Smooth muscle cell (in vitro differentiated cells): ENCODE data around the gene CASD1. TPM values are rescaled to one million over a fixed set of nuclear protein-coding genes. Genes with fewer than 3 reads are reported as not detected.

ENCODE experiments used
- DNase-seq: peaks from one replicate; lab custom pipeline; 2025; ENCODE audit not compliant: unreplicated experiment; lab: John Stamatoyannopoulos, UW
- H2AFZ ChIP-seq: fragments of 200-600 bp; sonication (generic); 2 replicates; pipeline ENCODE4 v1.6.0; 2016; ENCODE audit warnings: antibody characterized with exemption, low read depth, mild to moderate bottlenecking
- H3F3A ChIP-seq: fragments of 200-600 bp; sonication (generic); 2 replicates; pipeline ENCODE4 v1.6.0; 2017; ENCODE audit warnings: antibody characterized with exemption, low read depth
- H3K27ac ChIP-seq: fragments of 200-600 bp; sonication (generic); 2 replicates; pipeline ENCODE4 v1.5.1; 2016; ENCODE audit warnings: low read depth, mild to moderate bottlenecking
- H3K27me3 ChIP-seq: fragments of 200-600 bp; sonication (generic); 2 replicates; pipeline ENCODE4 v1.6.1; 2016; ENCODE audit warnings: low read depth, mild to moderate bottlenecking
- H3K36me3 ChIP-seq: fragments of 200-600 bp; sonication (generic); 2 replicates; pipeline ENCODE4 v1.5.1; 2016; ENCODE audit warnings: low read depth
- H3K4me1 ChIP-seq: fragments of 200-600 bp; sonication (generic); 2 replicates; pipeline ENCODE4 v1.5.1; 2016; ENCODE audit warnings: low read depth
- H3K4me2 ChIP-seq: fragments of 200-600 bp; sonication (generic); 2 replicates; pipeline ENCODE4 v1.6.0; 2016; ENCODE audit warnings: mild to moderate bottlenecking
- H3K4me3 ChIP-seq: fragments of 200-600 bp; sonication (generic); 2 replicates; pipeline ENCODE4 v1.5.1; 2016; ENCODE audit warnings: mild to moderate bottlenecking
- H3K79me2 ChIP-seq: fragments of 200-600 bp; sonication (generic); 2 replicates; pipeline ENCODE4 v1.6.0; 2016; ENCODE audit warnings: low read depth, mild to moderate bottlenecking
- H3K9ac ChIP-seq: fragments of 200-600 bp; sonication (generic); 2 replicates; pipeline ENCODE4 v1.6.0; 2016; ENCODE audit warnings: low read depth
- H3K9me3 ChIP-seq: fragments of 200-600 bp; sonication (generic); replicated peaks from 2 replicates; pipeline ENCODE4 v1.5.1; 2016; ENCODE audit warnings: low read depth
- H4K20me1 ChIP-seq: fragments of 200-600 bp; sonication (generic); 2 replicates; pipeline ENCODE4 v1.6.0; 2016; ENCODE audit warnings: low read depth
- WGBS: methylation state at CpG from one replicate; pipeline ENCODE4 v1.1.7; 2016; ENCODE audit warnings: low lambda C conversion rate; 5-methylcytosine and 5-hydroxymethylcytosine counted together
- polyA plus RNA-seq: library from polyadenylated mRNA; unstranded; fragments of >200 nt; fragmentation: Nextera tagmentation; extraction: Ambion mirVana; gene quantifications from 2 replicates; pipeline ENCODE4 v1.2.1, GENCODE V29; 2016
- total RNA-seq: library from RNA; depleted of rRNA; stranded (reverse); fragments of >200 nt; gene quantifications from 2 replicates; pipeline ENCODE4 v1.2.3, GENCODE V29; 2014
- TF ChIP-seq, protein P1 (sequence below): fragments of 200-600 bp; sonication (generic); IDR thresholded peaks from 2 replicates; pipeline ENCODE4 v1.5.1; 2017; ENCODE audit warnings: borderline replicate concordance, mild to moderate bottlenecking, antibody characterized with exemption; ENCODE audit not compliant: insufficient read depth, poor library complexity, severe bottlenecking

Gene CASD1
- total and polyA plus RNA-seq, 2 experiments from 2014 or later = 9.8 to 33.6 TPM

DNA sequence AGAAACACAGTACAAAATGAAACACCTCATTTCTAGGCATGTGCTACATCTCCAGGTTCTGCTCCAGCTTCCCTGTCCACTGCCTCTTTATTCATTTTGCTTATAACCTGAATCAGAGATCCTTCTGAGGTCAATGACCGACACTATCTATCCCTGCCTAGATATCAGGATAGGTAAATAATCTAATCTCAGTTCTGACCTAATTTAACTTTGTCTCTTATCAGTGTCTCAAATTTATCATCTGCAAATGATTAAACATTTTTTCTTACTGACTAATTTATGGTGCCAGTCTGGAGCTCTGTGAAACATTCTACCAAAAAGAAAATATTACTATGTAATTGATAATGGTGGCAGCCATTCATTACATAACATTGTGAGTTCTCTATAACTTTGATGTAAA is 85.3 kb downstream of the CASD1 start:
- Histone ChIP-seq H3K4me2 (no peak overlapping the region), H3K79me2 (no peaks in the 10 kb centered on the region), H3K9ac (no peak overlapping the region), H3K9me3 (no peaks in the 10 kb centered on the region), H3K27ac (no peak overlapping the region), H3K4me3 (no peak overlapping the region), H3K4me1 (peaks cover 27% of the 10 kb centered on the region), H2AFZ (no peak overlapping the region), H3F3A (no peaks in the 10 kb centered on the region), H3K27me3 (no peaks in the 10 kb centered on the region), H3K36me3 (no peaks in the 10 kb centered on the region), H4K20me1 (no peaks in the 10 kb centered on the region)
- no peak for DNase-seq
- 90% methylated on average over 1 of the region's 1 CpG for WGBS
- TF ChIP-seq, protein P1, sequence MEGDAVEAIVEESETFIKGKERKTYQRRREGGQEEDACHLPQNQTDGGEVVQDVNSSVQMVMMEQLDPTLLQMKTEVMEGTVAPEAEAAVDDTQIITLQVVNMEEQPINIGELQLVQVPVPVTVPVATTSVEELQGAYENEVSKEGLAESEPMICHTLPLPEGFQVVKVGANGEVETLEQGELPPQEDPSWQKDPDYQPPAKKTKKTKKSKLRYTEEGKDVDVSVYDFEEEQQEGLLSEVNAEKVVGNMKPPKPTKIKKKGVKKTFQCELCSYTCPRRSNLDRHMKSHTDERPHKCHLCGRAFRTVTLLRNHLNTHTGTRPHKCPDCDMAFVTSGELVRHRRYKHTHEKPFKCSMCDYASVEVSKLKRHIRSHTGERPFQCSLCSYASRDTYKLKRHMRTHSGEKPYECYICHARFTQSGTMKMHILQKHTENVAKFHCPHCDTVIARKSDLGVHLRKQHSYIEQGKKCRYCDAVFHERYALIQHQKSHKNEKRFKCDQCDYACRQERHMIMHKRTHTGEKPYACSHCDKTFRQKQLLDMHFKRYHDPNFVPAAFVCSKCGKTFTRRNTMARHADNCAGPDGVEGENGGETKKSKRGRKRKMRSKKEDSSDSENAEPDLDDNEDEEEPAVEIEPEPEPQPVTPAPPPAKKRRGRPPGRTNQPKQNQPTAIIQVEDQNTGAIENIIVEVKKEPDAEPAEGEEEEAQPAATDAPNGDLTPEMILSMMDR = no peak

DNA sequence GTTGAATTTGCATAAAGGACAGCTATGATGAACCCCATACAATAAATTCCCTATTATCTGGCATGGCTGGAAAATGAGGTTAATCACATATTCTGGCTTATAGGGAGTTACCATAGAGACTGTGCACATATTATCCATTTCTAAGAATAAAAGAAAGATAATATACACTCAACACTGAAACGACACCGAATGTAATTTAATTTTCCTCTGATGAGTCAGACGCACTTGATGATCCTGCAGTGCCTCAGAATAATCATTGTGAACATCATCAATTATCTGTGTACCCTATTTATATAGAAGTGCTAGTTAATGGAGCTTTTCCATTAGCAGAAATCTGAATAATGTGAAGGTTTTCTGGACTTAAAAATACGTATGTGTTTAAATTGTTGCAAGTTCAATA is 86.1 kb downstream of the CASD1 start:
- H3K4me3 ChIP-seq = no peak overlapping the region
- H2AFZ ChIP-seq = no peak overlapping the region
- H3K27me3 ChIP-seq = no peaks in the 10 kb centered on the region
- peaks cover 19% of the 10 kb centered on the region for H3K4me1 ChIP-seq
- no peaks in the 10 kb centered on the region for H3F3A ChIP-seq
- H3K9me3 ChIP-seq = no peaks in the 10 kb centered on the region
- TF ChIP-seq, protein P1 = no peak
- no peaks in the 10 kb centered on the region for H3K79me2 ChIP-seq
- H3K27ac ChIP-seq = no peak overlapping the region
- no peaks in the 10 kb centered on the region for H4K20me1 ChIP-seq
- H3K4me2 ChIP-seq = no peak overlapping the region
- no peak for DNase-seq
- 93% methylated on average over 4 of the region's 4 CpGs for WGBS
- no peak overlapping the region for H3K9ac ChIP-seq
- no peaks in the 10 kb centered on the region for H3K36me3 ChIP-seq

DNA sequence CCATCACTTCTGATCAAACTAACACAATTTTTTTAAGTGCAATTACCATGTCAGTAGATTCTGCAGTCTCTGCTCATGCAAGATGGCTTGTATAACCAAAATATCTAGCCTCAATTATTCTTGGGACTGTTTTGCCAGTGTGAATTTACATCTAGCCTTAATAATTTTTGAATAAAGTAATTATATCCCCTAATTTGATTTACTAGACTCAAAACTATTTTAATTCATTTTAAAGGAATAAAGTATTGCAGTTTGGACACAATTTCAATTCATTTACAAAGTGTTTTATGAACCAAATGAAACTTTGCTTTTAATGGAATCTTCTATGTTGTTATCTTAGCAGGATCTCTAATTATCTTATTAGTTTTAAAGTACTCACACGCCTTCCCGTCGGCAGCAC is 90.7 kb downstream of the CASD1 start:
- no peaks in the 10 kb centered on the region for H3K9me3 ChIP-seq
- H4K20me1 ChIP-seq = no peaks in the 10 kb centered on the region
- H3K4me3 ChIP-seq = no peak overlapping the region
- TF ChIP-seq, protein P1 = no peak
- no peak overlapping the region for H2AFZ ChIP-seq
- H3K9ac ChIP-seq = no peak overlapping the region
- H3K36me3 ChIP-seq = no peaks in the 10 kb centered on the region
- no peaks in the 10 kb centered on the region for H3F3A ChIP-seq
- H3K4me1 ChIP-seq = peaks cover 18% of the 10 kb centered on the region
- H3K4me2 ChIP-seq = no peak overlapping the region
- WGBS = 94% methylated on average over 3 of the region's 3 CpGs
- no peak for DNase-seq
- no peaks in the 10 kb centered on the region for H3K79me2 ChIP-seq
- no peak overlapping the region for H3K27ac ChIP-seq
- no peaks in the 10 kb centered on the region for H3K27me3 ChIP-seq

DNA sequence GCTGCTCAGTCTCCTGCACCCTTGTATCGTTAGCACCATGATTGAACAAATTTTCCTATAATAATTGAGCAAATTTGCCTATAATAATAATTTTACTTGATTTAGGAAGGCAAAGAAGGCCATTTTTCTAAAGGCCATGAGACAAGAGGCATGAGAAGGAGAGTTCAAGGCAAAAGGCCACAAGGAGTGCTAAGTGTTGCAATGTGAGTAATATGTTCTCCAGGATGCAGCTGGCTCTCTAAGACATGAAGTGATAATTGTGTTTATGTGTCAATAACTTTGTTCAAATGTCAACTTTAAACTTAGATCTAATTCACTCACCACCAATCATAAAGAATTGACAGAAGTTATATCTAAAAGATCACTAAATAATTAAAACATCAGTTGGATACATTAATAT is 92.6 kb downstream of the CASD1 start:
- peaks cover 18% of the 10 kb centered on the region for H3K4me1 ChIP-seq
- H3K27ac ChIP-seq = no peak overlapping the region
- WGBS = 96% methylated on average over 1 of the region's 1 CpG
- H2AFZ ChIP-seq = no peak overlapping the region
- TF ChIP-seq, protein P1 = no peak
- no peak overlapping the region for H3K9ac ChIP-seq
- H3K9me3 ChIP-seq = no peaks in the 10 kb centered on the region
- H3K4me3 ChIP-seq = no peak overlapping the region
- H3K4me2 ChIP-seq = no peak overlapping the region
- no peaks in the 10 kb centered on the region for H3K79me2 ChIP-seq
- no peaks in the 10 kb centered on the region for H3F3A ChIP-seq
- no peaks in the 10 kb centered on the region for H3K36me3 ChIP-seq
- no peak for DNase-seq
- H4K20me1 ChIP-seq = no peaks in the 10 kb centered on the region
- H3K27me3 ChIP-seq = no peaks in the 10 kb centered on the region
